HG03196 (cell line): Measurements from ENCODE around the gene PPM1N.
A peak's percentile ranks its signal among the peaks of the same experiment; 100 is the strongest.

Source experiments
- ATAC-seq: cut with Tn5 transposase; IDR thresholded peaks from one replicate; pipeline ENCODE4 v1.9.1; 2021; ENCODE audit not compliant: unreplicated experiment

The PPM1N gene

GRCh38 chr19:45498411-45499195, at the start of gene PPM1N:
TSS of gene PPM1N (plus strand) at chr19:45498443. CDS start at chr19:45498473, 30 bp downstream.
- ATAC-seq = no peak

- no peak for ATAC-seq
These were observed 49.4 kb upstream of the PPM1N start for GRCh38 chr19:45448887-45449299.

- no peak for ATAC-seq
These were observed 48.3 kb upstream of the PPM1N start for GRCh38 chr19:45450012-45450333.

DNA sequence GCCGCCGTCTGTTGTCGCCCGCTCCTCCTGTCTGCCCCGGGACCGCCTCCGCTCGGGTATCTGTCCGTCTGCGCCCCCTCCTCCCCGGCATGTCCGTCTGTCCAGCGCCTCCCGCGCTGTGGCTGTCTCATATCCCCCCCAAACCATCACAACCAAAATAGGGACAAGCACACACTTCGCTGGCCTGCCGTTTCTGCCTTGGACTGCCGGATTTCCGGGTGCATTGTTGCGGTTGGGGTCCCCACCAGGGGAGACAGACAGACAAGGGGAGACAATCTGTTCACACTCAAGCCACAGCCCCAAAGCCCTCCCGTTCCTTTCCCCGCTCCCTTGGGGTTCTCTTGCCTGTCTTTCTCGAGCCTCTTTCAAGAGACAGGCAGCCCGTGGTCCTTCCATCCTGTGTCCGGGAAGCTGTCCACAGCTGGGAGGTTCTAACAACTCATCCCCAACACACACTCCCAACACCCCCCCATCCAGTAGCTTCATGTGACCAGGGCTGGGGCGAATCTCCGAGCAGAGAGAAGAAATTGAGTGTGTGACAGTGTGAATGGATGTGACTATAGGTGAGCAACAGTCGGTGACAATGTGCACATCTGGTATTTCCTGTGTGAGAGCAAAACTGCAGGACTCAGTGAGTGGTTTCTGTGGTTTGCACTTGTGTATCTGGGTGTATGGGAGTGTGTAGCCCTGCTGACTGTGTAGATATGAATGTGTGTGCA, 47.0 kb upstream of the PPM1N start:
- no peak for ATAC-seq

DNA sequence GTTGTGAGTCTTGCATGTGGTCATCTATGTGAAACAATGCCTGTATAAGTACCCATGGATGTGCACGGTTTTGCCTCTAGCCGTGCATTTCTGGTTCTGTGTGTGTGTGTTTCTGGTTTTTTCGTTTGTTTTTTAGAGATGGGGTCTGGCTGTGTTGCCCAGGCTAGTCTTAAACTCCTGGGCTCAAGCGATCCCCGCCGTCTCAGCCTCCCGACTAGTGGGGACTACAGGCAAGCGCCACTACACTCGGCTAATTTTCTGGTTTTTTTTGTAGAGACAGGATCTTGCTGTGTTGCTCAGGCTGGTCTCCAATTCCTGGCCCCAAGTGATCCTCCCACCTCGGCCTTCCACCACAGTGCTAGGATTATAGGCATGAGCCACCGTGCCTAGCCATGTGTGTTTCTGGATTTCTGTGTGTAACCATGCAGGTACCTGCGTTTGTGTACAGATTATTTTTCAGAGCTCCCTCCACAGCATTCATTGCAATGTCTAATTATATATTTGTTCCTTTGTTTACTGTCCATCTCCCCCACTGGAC, 46.3 kb upstream of the PPM1N start:
- no peak for ATAC-seq

DNA sequence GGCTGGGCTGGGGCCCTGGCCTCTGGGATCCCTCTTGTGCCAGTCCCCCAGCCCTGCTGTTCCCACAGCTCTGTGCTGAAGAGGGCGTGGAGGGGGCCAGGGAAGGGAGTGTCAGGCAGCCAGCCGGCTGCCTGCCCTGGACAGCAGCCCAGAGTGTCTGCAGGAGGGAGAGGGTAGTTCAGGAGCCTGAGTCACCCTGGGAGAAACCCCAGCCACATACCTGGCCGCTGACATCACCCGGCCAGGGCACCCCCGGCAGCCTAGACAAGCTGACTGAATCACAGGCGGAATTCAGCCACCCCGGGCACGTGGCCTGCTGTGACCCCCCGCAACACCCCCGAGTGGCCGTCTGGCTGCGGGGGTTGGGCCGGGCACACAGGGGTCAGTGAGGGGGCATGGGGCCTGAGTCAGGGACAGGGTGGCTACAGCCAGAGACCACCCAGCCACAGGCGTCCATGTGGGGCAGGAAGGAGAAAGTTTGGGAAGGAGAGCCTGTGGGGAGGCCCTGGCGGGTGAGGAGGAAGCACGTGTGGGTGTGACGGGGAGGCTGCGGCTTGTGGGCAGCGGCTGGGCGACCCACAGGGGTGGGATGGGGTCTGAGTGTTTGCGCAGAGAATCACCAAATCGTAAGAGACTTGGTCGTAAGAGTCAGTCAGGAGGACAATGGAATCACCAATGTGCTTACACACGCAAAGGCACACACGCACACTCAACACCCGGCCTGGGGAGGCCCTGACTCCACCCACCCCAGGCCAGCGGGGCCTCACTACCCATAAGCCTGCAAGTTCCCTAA, 42.3 kb upstream of the PPM1N start:
- ATAC-seq = peak; percentile 48

- ATAC-seq = no peak
These were observed 41.8 kb upstream of the PPM1N start for GRCh38 chr19:45456500-45456815.

DNA sequence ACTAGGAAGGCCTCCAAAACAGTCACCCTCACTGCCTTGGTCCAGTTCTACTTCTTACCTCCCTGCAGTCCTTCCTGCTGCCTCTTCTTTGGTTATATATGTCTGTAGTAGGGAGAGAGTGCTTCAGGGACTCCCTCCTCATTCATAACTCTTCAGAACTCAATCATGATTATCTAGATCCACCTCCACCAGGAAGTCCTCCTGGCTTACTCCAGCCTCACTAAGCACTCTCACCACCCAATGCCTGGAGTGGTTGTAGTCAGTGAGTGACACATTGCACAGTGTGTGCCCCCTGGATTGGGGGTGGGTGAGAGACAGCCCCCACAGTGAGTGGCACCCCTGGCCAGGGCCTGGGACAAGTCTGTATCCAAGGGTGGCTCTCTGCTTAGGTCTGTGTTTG, 40.5 kb upstream of the PPM1N start:
- no peak for ATAC-seq

- no peak for ATAC-seq
These were observed 37.4 kb upstream of the PPM1N start for GRCh38 chr19:45460807-45461347.

GRCh38 chr19:45462174-45462573, 36.1 kb upstream of the PPM1N start:
- no peak for ATAC-seq

DNA sequence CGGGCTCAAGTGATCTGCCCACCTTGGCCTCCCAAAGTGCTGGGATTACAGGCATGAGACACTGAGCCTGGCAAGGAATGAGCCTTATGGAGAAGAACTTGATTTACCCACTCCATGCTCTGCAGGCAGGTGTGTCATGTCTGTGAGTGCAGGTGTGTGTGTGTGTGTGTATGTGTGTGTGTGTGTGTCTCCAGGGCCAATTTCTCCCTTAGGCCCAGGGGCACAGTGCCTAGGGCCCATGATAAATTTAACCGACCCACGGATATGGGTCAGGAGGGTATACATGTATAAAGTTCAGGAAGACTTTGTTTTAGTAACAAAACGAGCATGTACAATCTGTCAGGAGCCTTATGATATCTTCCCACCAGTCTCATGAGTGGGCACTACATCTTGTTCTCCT, 35.0 kb upstream of the PPM1N start:
- ATAC-seq = no peak

GRCh38 chr19:45464274-45464673, 34.0 kb upstream of the PPM1N start:
- no peak for ATAC-seq

DNA sequence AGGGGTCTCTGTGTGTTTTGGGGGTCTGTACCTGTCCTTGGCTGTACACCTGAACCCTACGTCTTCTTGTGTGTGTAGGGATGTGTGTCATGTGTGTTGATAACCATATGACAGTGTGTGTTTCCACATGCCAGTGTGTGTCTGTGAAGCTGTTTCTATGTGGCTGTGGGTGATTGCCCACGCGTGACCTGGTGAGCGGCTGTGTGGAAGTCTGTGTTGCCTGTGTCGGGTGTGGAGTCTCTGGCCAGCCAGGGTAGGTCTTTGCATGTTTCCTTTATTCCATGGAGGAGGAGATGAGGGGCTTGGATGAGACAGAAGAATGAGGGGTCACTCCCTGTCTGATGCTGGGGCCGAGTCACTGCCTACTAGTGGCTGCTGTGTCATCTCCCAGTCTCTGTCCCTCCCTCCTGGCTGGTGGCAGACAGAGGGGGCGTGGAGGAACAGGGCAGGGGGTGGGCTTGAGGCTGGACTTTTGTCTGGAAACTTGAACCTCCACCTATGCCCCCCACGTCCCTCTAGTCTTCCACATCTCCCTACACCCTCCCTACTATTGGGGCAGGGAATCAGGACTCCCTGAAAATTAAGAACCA, 33.3 kb upstream of the PPM1N start:
- ATAC-seq = no peak

- no peak for ATAC-seq
These were observed 31.2 kb upstream of the PPM1N start for GRCh38 chr19:45467115-45467455.

GRCh38 chr19:45467456-45468158, 30.6 kb upstream of the PPM1N start, which contains the start of gene FOSB:
TSS of gene FOSB (plus strand) at chr19:45467996. CDS start at chr19:45468587, 591 bp downstream.
- ATAC-seq = peak; percentile 42

GRCh38 chr19:45468159-45468651, 30.0 kb upstream of the PPM1N start:
- ATAC-seq = no peak

DNA sequence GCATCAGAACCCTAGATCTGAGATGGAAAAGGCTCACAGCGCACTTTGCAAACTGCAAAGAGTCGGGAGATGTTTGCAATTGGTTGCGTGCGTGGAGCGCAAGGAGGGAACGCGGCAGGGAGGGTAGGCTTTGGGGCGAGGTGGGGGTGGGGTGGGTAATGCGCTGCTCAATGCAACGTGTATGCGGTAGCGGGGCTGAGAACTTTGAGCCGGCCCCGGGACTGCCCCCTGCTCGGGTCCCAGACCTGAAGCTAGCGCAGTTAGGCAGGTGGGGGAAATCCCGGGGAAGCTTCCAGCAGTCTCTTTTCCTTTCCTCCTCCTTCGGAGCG, 29.5 kb upstream of the PPM1N start:
- ATAC-seq = peak; percentile 28

- ATAC-seq = peak; percentile 56
These were observed 28.9 kb upstream of the PPM1N start for GRCh38 chr19:45469132-45469944.

DNA sequence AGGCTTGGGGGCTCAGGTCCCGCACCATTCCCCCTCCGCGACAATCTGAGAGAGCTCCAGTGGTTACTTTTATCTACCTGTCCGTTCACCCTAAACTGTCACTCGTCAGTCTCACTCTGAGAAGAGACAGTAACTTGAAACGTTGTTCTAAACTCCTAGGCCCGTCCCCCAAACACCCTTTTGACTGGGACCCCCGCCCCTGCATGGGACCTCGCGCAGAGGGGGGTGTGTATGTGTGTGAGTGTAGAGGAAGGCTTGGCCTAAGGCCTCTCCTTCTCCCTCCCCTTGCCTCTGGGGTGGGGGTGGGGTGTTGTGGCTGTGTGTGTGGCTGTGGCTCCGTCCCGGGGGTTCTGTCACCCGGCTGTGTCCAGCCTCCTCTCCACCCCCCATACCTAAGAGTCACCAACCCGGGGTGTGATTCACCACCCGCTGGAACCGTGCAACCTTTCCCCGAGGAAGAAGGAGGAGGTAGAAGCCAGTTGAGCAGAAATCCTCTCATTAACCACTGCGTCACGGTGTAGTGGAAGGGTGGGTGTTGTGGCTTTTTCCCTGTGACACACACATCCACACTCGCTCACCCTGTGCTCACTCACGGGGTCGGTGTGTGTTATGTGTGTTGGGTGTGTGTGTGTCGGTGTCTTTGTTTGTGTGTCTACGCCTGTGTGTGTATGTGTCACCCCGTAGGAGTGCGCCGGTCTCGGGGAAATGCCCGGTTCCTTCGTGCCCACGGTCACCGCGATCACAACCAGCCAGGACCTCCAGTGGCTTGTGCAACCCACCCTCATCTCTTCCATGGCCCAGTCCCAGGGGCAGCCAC, 28.1 kb upstream of the PPM1N start:
- ATAC-seq = no peak
